Measurements from ENCODE around the gene SLC25A28. TPM values are rescaled to one million over a fixed set of nuclear protein-coding genes. Genes with fewer than 3 reads are reported as not detected.

SLC25A28 gene
- total RNA-seq, 1 experiment from 2014 or later = 22.2 TPM

DNA sequence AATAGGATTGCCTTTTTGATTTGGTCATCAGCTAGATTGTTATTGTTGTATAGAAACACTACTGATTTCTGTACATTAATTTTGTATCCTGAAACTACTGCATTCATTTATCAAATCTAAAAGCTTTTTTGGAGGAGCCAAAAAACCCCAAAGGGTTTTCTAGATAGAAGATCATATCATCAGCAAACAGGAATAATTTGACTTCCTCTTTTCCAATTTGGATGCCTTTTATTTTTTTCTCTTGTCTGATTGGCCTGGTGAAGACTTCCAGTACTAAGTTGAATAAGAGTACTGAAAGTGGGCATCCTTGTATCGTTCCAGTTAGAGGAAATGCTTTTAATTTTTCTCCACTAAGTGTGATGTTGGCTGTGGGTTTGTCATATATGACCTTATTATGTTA lies 28.5 kb upstream of the SLC25A28 start:
- H3K23me2 ChIP-seq (ENCODE audit: insufficient read length, low read depth, low read length, poor library complexity, severe bottlenecking) = no peaks in the 10 kb centered on the region
- H4K5ac ChIP-seq (ENCODE audit: insufficient read length, low read depth, low read length) = no peak overlapping the region
- H3K56ac ChIP-seq (ENCODE audit: insufficient read length, low read depth, low read length) = no peak overlapping the region
- H3K27me3 ChIP-seq (ENCODE audit: insufficient read depth, low read length) = no peaks in the 10 kb centered on the region
- H3K9ac ChIP-seq (ENCODE audit: extremely low read depth, insufficient read length, low read length) = no peak overlapping the region
- H3K4me1 ChIP-seq (ENCODE audit: insufficient read depth, low read length) = no peaks in the 10 kb centered on the region
- no peak overlapping the region for H2AK5ac ChIP-seq (ENCODE audit: insufficient read length, low read length)
- H3K9me3 ChIP-seq (ENCODE audit: control insufficient read depth, low read depth, low read length) = no peaks in the 10 kb centered on the region
- H3K27ac Mint-ChIP-seq = no peak overlapping the region
- H2BK15ac ChIP-seq (ENCODE audit: low read depth, low read length) = no peak overlapping the region
- H2AFZ ChIP-seq (ENCODE audit: low read length) = no peak overlapping the region
- peaks cover 0 to 8% (median 2%) of the 10 kb centered on the region in 3 experiments; a peak in 2 of 7 replicates for H3K36me3 Mint-ChIP-seq (ENCODE audit: insufficient read depth in 1 of 3, low read depth in 3 of 3)
- no peak overlapping the region for H3K4me3 Mint-ChIP-seq
- H3K23ac ChIP-seq (ENCODE audit: insufficient read length, low read depth, low read length) = no peak overlapping the region
- H2BK5ac ChIP-seq (ENCODE audit: insufficient read length, low read length) = no peak overlapping the region
- no peak overlapping the region for H4K91ac ChIP-seq (ENCODE audit: insufficient read length, low read depth, low read length)
- TF ChIP-seq CTCF (conservative IDR thresholded peaks at IDR 0.05) = no peak
- no peak overlapping the region for H3K27ac ChIP-seq (ENCODE audit: insufficient read length, low read depth, low read length)
- no peak overlapping the region for H3T11ph ChIP-seq (ENCODE audit: low read length)
- no peak overlapping the region for H2BK12ac ChIP-seq (ENCODE audit: insufficient read length, low read depth, low read length)
- H2BK120ac ChIP-seq (ENCODE audit: low read depth, low read length, poor library complexity, severe bottlenecking) = no peak overlapping the region
- no peaks in the 10 kb centered on the region for H3K4me1 Mint-ChIP-seq
- no peak overlapping the region for H2BK20ac ChIP-seq (ENCODE audit: low read depth, low read length, poor library complexity, severe bottlenecking)
- no peak overlapping the region for H3K4me2 ChIP-seq (ENCODE audit: insufficient read depth, insufficient read length, low read length)
- no peaks in the 10 kb centered on the region for H4K20me1 ChIP-seq (ENCODE audit: control insufficient read depth, insufficient read depth, insufficient read length)
- no peak overlapping the region for H3K14ac ChIP-seq (ENCODE audit: insufficient read depth, low read length)
- H3K27me3 Mint-ChIP-seq (ENCODE audit: low read depth) = peaks cover 47% of the 10 kb centered on the region
- no peak for DNase-seq
- peaks cover 26 to 52% of the 10 kb centered on the region in 2 experiments for H3K9me3 Mint-ChIP-seq
- no peak overlapping the region for H3K4ac ChIP-seq (ENCODE audit: low read depth, low read length)
- H3K79me2 ChIP-seq (ENCODE audit: insufficient read depth, low read length) = no peaks in the 10 kb centered on the region
- no peak overlapping the region for H4K8ac ChIP-seq (replicated peaks; ENCODE audit: insufficient read length, low read depth, low read length)
- no peaks in the 10 kb centered on the region for H3K79me1 ChIP-seq (ENCODE audit: insufficient read depth, low read depth, low read length, poor library complexity, severe bottlenecking)
- H3K18ac ChIP-seq (ENCODE audit: insufficient read length, low read depth, low read length) = no peak overlapping the region
- no CpG with 5 or more reads among the region's 1 CpG for WGBS (ENCODE audit: extremely low coverage, insufficient read length, low lambda C conversion rate)

All from H9 (cell line).